Progenitor cell of endocrine pancreas (in vitro differentiated cells): Measurements from ENCODE around the gene ENHO. TPM values are rescaled to one million over a fixed set of nuclear protein-coding genes. Genes with fewer than 3 reads are reported as not detected.
A peak's percentile ranks its signal among the peaks of the same experiment; 100 is the strongest.

ENCODE experiments used
- DNase-seq: peaks from one replicate; pipeline ENCODE4 v3.0.0; 2021; ENCODE audit warnings: low spot score; ENCODE audit not compliant: unreplicated experiment
- H3K27ac Mint-ChIP-seq: 2 replicates; pipeline ENCODE4 v1.8.0; 2021; ENCODE audit warnings: mild to moderate bottlenecking, moderate library complexity, mixed read lengths
- H3K27me3 Mint-ChIP-seq: 2 replicates; pipeline ENCODE4 v1.8.0; 2021; ENCODE audit warnings: mixed read lengths
- H3K36me3 Mint-ChIP-seq: 2 replicates; pipeline ENCODE4 v1.8.0; 2022; ENCODE audit warnings: mixed read lengths; ENCODE audit not compliant: insufficient read depth
- H3K4me1 Mint-ChIP-seq: 2 replicates; pipeline ENCODE4 v1.8.0; 2021; ENCODE audit warnings: low read depth, mixed read lengths
- H3K4me3 Mint-ChIP-seq: 2 replicates; pipeline ENCODE4 v1.8.0; 2021; ENCODE audit warnings: low read depth, mild to moderate bottlenecking, moderate library complexity, mixed read lengths
- H3K9me3 Mint-ChIP-seq: 2 replicates; pipeline ENCODE4 v1.8.0; 2021; ENCODE audit warnings: low read depth, mixed read lengths
- CTCF ChIP-seq: fragments of 200-600 bp; sonication (generic); IDR thresholded peaks from one replicate; pipeline ENCODE4 v1.5.0; 2021; ENCODE audit warnings: antibody characterized with exemption, mild to moderate bottlenecking; ENCODE audit not compliant: unreplicated experiment
- total RNA-seq: library from RNA; stranded (reverse); gene quantifications from 2 replicates; pipeline ENCODE4 v1.2.1, GENCODE V29; 2021

ENHO gene
- total RNA-seq, 1 donor from 2014 or later, result 4.0 TPM

GRCh38 chr9:34564617-34565016 is 41.8 kb upstream of the ENHO start:
- Mint-ChIP-seq H3K27ac (no peak overlapping the region), H3K4me3 (no peak overlapping the region), H3K9me3 (peaks cover 2% of the 10 kb centered on the region), H3K4me1 (peaks cover 4% of the 10 kb centered on the region), H3K27me3 (peaks cover 58% of the 10 kb centered on the region), H3K36me3 (no peaks in the 10 kb centered on the region)
- no peak for DNase-seq
- no peak for TF ChIP-seq CTCF

- Mint-ChIP-seq H3K27me3 (peaks cover 55% of the 10 kb centered on the region), H3K4me1 (peaks cover 5% of the 10 kb centered on the region), H3K9me3 (peaks cover 2% of the 10 kb centered on the region), H3K4me3 (no peak overlapping the region), H3K27ac (no peak overlapping the region), H3K36me3 (no peaks in the 10 kb centered on the region)
- no peak for TF ChIP-seq CTCF
- DNase-seq, result no peak
Observed at GRCh38 chr9:34563262-34563661, 40.5 kb upstream of the ENHO start.

- peaks cover 2% of the 10 kb centered on the region for H3K9me3 Mint-ChIP-seq
- H3K4me3 Mint-ChIP-seq, result no peak overlapping the region
- peaks cover 9% of the 10 kb centered on the region for H3K4me1 Mint-ChIP-seq
Observed at GRCh38 chr9:34562135-34562745, 39.5 kb upstream of the ENHO start.

GRCh38 chr9:34560599-34561214 is 37.9 kb upstream of the ENHO start:
- no peak for DNase-seq
- Mint-ChIP-seq H3K9me3 (peaks cover 2% of the 10 kb centered on the region), H3K27me3 (peaks cover 46% of the 10 kb centered on the region), H3K27ac (no peak overlapping the region), H3K36me3 (no peaks in the 10 kb centered on the region), H3K4me3 (no peak overlapping the region), H3K4me1 (peaks cover 9% of the 10 kb centered on the region)
- no peak for TF ChIP-seq CTCF

More at GRCh38 chr9:34562135-34562745, 39.5 kb upstream of the ENHO start:
- Mint-ChIP-seq H3K27me3 (peaks cover 49% of the 10 kb centered on the region), H3K36me3 (no peaks in the 10 kb centered on the region), H3K27ac (no peak overlapping the region)
- TF ChIP-seq CTCF, result peak; percentile 49
- DNase-seq, result no peak

GRCh38 chr9:34559624-34560455 is 37.0 kb upstream of the ENHO start:
- Mint-ChIP-seq H3K4me3 (no peak overlapping the region), H3K27ac (peak overlapping the region; percentile 5), H3K27me3 (peaks cover 45% of the 10 kb centered on the region), H3K4me1 (peaks cover 10% of the 10 kb centered on the region), H3K36me3 (no peaks in the 10 kb centered on the region), H3K9me3 (peaks cover 2% of the 10 kb centered on the region)
- DNase-seq, result no peak
- no peak for TF ChIP-seq CTCF
